ENCODE data around the gene AR. TPM values are rescaled to one million over a fixed set of nuclear protein-coding genes. Genes with fewer than 3 reads are reported as not detected.

AR gene
- total RNA-seq, 2 experiments from 2014 or later = not detected

DNA sequence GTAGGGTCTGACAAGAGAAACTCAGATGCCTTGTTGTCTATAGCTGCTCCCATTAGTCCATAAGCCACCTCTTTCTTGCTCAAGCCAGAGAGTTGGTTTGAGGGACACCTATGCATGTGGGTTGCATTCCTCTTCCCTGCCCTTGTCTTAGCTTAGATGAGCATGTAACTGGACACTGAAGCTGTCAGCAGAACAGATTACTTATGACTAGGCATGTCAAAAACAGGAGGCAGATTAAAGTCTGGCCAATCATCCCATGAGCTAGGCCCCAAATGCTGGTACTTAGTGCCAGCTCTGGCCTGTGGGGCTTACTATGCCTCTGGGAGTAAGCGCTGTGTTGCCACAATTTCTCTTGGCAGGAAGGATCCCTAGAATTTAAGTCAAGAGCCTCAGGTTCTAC lies 215.2 kb downstream of the AR start:
- Mint-ChIP-seq H3K27me3 (no peaks in the 10 kb centered on the region), H3K4me1 (ENCODE audit: low read depth) (no peaks in the 10 kb centered on the region), H3K36me3 (ENCODE audit: low read depth) (no peaks in the 10 kb centered on the region), H3K9me3 (no peaks in the 10 kb centered on the region), H3K27ac (no peak overlapping the region), H3K4me3 (no peak overlapping the region)
- H3K27ac ChIP-seq (ENCODE audit: low read depth in 1 of 2, low read length in 2 of 2) = no peak overlapping the region
- POLR2A ChIA-PET = no interaction called here
- no peak overlapping the region for H3K4me3 ChIP-seq (ENCODE audit: low read length)
- no peaks in the 10 kb centered on the region for H3K36me3 ChIP-seq (ENCODE audit: insufficient read depth, low read length)
- CTCF ChIA-PET = no interaction called here
- no peaks in the 10 kb centered on the region for H3K27me3 ChIP-seq (ENCODE audit: control insufficient read depth in 1 of 2, insufficient read depth in 2 of 2, low read length in 2 of 2)
- no peak for TF ChIP-seq CTCF (IDR thresholded peaks at IDR 0.05)
- DNase-seq = no peak
- no peaks in the 10 kb centered on the region for H3K9me3 ChIP-seq (ENCODE audit: control insufficient read depth in 1 of 2, insufficient read depth in 1 of 2, low read length in 2 of 2)
- no peak for ATAC-seq (ENCODE audit: poor library complexity)
- intact Hi-C loops (cut with DNase I, micrococcal nuclease) = no loop called here
- H3K4me1 ChIP-seq (ENCODE audit: insufficient read depth, low read length) = no peaks in the 10 kb centered on the region

DNA sequence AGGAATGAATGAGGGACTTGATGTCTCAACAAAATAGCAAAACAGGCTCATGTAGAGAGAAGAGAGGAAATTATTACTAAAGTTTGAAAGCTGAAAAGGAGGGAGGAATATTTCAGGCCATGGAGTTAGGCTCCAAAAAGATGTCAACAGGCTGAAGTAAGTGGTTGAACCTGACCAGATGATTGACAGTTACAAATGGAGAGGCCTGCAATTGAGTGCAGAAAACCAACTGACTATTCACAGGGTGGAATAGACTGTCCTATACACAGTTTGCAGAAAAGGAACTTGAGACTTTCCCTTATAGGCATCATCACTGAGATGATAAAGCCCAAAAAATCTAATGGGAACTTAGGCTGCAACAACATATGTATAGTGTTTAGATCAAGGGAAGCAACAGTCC lies 233.3 kb downstream of the AR start:
- Histone ChIP-seq H3K4me1 (ENCODE audit: insufficient read depth, low read length) (no peaks in the 10 kb centered on the region), H3K36me3 (ENCODE audit: insufficient read depth, low read length) (no peaks in the 10 kb centered on the region), H3K27me3 (ENCODE audit: control insufficient read depth in 1 of 2, insufficient read depth in 2 of 2, low read length in 2 of 2) (no peaks in the 10 kb centered on the region), H3K27ac (ENCODE audit: low read depth in 1 of 2, low read length in 2 of 2) (no peak overlapping the region), H3K9me3 (ENCODE audit: control insufficient read depth in 1 of 2, insufficient read depth in 1 of 2, low read length in 2 of 2) (no peaks in the 10 kb centered on the region), H3K4me3 (ENCODE audit: low read length) (no peak overlapping the region)
- TF ChIP-seq CTCF (IDR thresholded peaks at IDR 0.05) = no peak
- no peak for ATAC-seq (ENCODE audit: poor library complexity)
- DNase-seq = no peak
- no peaks in the 10 kb centered on the region for H3K27me3 Mint-ChIP-seq
- H3K36me3 Mint-ChIP-seq (ENCODE audit: low read depth) = no peaks in the 10 kb centered on the region
- POLR2A ChIA-PET = no interaction called here
- intact Hi-C loops (cut with DNase I, micrococcal nuclease) = no loop called here
- CTCF ChIA-PET = no interaction called here
- H3K9me3 Mint-ChIP-seq = no peaks in the 10 kb centered on the region
- H3K27ac Mint-ChIP-seq = no peak overlapping the region
- no peak overlapping the region for H3K4me3 Mint-ChIP-seq
- no peaks in the 10 kb centered on the region for H3K4me1 Mint-ChIP-seq (ENCODE audit: low read depth)

DNA sequence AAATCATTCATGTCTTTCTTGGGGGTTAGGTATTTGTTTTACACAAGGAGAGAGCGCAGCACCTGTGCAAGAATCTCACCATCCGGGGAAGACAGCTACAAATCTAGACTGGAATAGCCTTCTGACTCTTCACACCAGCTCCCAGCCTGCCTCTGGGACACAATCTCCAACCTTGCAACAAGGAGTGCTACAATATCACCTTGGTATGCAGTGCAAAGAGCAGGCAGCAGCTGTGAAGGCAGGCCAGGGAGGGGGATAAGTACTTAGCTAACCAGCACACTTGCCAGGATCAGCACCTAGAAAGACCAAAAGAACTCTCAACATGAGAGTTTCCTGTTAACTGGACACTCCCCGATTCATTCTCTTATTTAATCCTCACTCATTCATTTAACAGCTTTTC lies 235.3 kb downstream of the AR start:
- CTCF ChIA-PET = no interaction called here
- H3K27ac ChIP-seq (ENCODE audit: low read depth in 1 of 2, low read length in 2 of 2) = no peak overlapping the region

More for the DNA sequence above, 235.3 kb downstream of the AR start:
- Mint-ChIP-seq H3K9me3 (no peaks in the 10 kb centered on the region), H3K27me3 (no peaks in the 10 kb centered on the region), H3K4me3 (no peak overlapping the region), H3K27ac (no peak overlapping the region), H3K4me1 (ENCODE audit: low read depth) (no peaks in the 10 kb centered on the region), H3K36me3 (ENCODE audit: low read depth) (no peaks in the 10 kb centered on the region)
- Histone ChIP-seq H3K4me3 (ENCODE audit: low read length) (no peak overlapping the region), H3K36me3 (ENCODE audit: insufficient read depth, low read length) (no peaks in the 10 kb centered on the region), H3K27me3 (ENCODE audit: control insufficient read depth in 1 of 2, insufficient read depth in 2 of 2, low read length in 2 of 2) (no peaks in the 10 kb centered on the region), H3K9me3 (ENCODE audit: control insufficient read depth in 1 of 2, insufficient read depth in 1 of 2, low read length in 2 of 2) (no peaks in the 10 kb centered on the region), H3K4me1 (ENCODE audit: insufficient read depth, low read length) (no peaks in the 10 kb centered on the region)
- no peak for DNase-seq
- intact Hi-C loops (cut with DNase I, micrococcal nuclease) = no loop called here
- POLR2A ChIA-PET = no interaction called here
- no peak for TF ChIP-seq CTCF (IDR thresholded peaks at IDR 0.05)
- no peak for ATAC-seq (ENCODE audit: poor library complexity)

Data from CD4-positive, alpha-beta T cell (primary cell).